Measurements from ENCODE around the gene DNER. TPM values are rescaled to one million over a fixed set of nuclear protein-coding genes. Genes with fewer than 3 reads are reported as not detected.

The DNER gene
- total and polyA plus RNA-seq, 2 of the 4 experiments (the other 2 are of a cell fraction): under 0.01 to 0.14 TPM

DNA sequence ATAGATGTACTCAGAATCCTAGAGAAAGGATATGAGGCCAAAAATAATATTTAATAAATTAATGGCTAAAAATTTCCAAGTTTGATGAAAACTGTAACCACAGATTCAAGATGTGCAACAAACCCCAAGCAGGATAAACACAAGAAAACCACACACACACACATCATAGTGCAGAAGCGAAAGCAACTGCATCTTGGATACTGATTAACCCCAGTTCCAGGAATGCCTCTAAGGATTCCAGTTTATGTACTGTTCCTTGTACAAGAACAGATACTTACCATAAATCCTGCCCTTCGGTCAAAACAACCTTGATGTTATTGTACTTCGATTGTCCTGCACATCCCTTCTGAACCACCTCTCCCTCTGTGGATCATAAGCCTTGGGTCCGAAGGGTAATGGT lies 320.4 kb downstream of the DNER start:
- H4K20me1 ChIP-seq (ENCODE audit: insufficient read depth, low read length): no peaks in the 10 kb centered on the region
- ChIA-PET POLR2A (ENCODE audit: unreplicated experiment) (no interaction called here), CTCF (no interaction called here)
- H3K36me3 ChIP-seq (ENCODE audit: control insufficient read depth, insufficient read depth, low read length): no peaks in the 10 kb centered on the region
- no peaks in the 10 kb centered on the region; the same call in 1 of the 2 replicates for H3K9me3 ChIP-seq (ENCODE audit: control insufficient read depth, insufficient read depth, low read length)
- H3K27ac ChIP-seq (ENCODE audit: insufficient read depth, low read length): no peak overlapping the region
- no peak overlapping the region for H3K4me2 ChIP-seq (ENCODE audit: low read depth, low read length)
- intact Hi-C loops (cut with micrococcal nuclease): no loop called here
- ATAC-seq (ENCODE audit: low read depth) (no peak), DNase-seq (no peak)
- no CpG with 5 or more reads among the region's 4 CpGs for WGBS, 2 experiments (ENCODE audit: extremely low coverage in 2 of 2, insufficient read length in 1 of 2)
- in situ Hi-C loops (cut with MboI; ENCODE audit: low sequenced_read_pairs): no loop called here
- no peak overlapping the region for H3K14ac ChIP-seq (replicated peaks; ENCODE audit: low read depth, low read length)
- no peak overlapping the region for H4K8ac ChIP-seq (ENCODE audit: low read depth in 2 of 2, low read length in 2 of 2)
- no peak overlapping the region for H2AK9ac ChIP-seq (replicated peaks; ENCODE audit: low read depth, low read length, poor library complexity)
- H2BK120ac ChIP-seq (ENCODE audit: low read depth, low read length): no peak overlapping the region
- no peaks in the 10 kb centered on the region for H3K27me3 ChIP-seq (ENCODE audit: control insufficient read depth, insufficient read depth, low read length)
- no peaks in the 10 kb centered on the region for H3K4me1 ChIP-seq (ENCODE audit: control insufficient read depth, insufficient read depth, low read length)
- H3K23ac ChIP-seq (ENCODE audit: low read depth, low read length): no peak overlapping the region
- no peaks in the 10 kb centered on the region for H3K79me1 ChIP-seq (ENCODE audit: low read depth in 1 of 2, low read length in 2 of 2)
- no peak overlapping the region for H4K5ac ChIP-seq (ENCODE audit: low read depth, low read length)
- BruUV-seq (replicated peaks): no TSS peak
- no peak overlapping the region for H4K91ac ChIP-seq (ENCODE audit: insufficient read depth, low read depth, low read length)
- H3K9ac ChIP-seq (ENCODE audit: low read depth, low read length): no peak overlapping the region
- no peaks in the 10 kb centered on the region for H3K9me1 ChIP-seq (ENCODE audit: insufficient read depth, low read length)
- no peak overlapping the region for H2BK15ac ChIP-seq (ENCODE audit: low read depth, low read length)
- H3K4me3 ChIP-seq (ENCODE audit: insufficient read depth, low read depth, low read length): no peak overlapping the region
- dilution Hi-C loops (cut with HindIII; ENCODE audit: low sequenced_read_pairs, unreplicated experiment): no loop called here
- H2AFZ ChIP-seq (replicated peaks; ENCODE audit: low read length, poor library complexity): no peak overlapping the region
- H2AK5ac ChIP-seq (ENCODE audit: low read depth, low read length): no peak overlapping the region
- no peak overlapping the region for H2BK20ac ChIP-seq (ENCODE audit: low read depth, low read length)
- H3K56ac ChIP-seq (ENCODE audit: extremely low read depth, insufficient read depth, low read length): no peak overlapping the region
- no peak overlapping the region for H2BK5ac ChIP-seq (ENCODE audit: low read depth, low read length, poor library complexity, severe bottlenecking)
- TF ChIP-seq CHD1 (IDR thresholded peaks at IDR 0.05; ENCODE audit: low read depth, low read length) (no peak), RCOR1 (IDR thresholded peaks at IDR 0.05; ENCODE audit: insufficient replicate concordance, low read length) (no peak), MXI1 (IDR thresholded peaks at IDR 0.05; ENCODE audit: borderline replicate concordance, low read depth, low read length) (no peak), SMC3 (IDR thresholded peaks at IDR 0.05; ENCODE audit: low read depth, low read length) (no peak), FOS (IDR thresholded peaks at IDR 0.05; ENCODE audit: low read depth, low read length) (no peak), RAD21 (IDR thresholded peaks at IDR 0.05; ENCODE audit: low read length) (no peak)
- H3K4ac ChIP-seq (ENCODE audit: low read depth, low read length): no peak overlapping the region
- H3K18ac ChIP-seq (ENCODE audit: low read depth, low read length): no peak overlapping the region

All from IMR-90 (cell line).